GM12878 (cell line): Measurements from ENCODE around the gene HAPSTR1. TPM values are rescaled to one million over a fixed set of nuclear protein-coding genes. Genes with fewer than 3 reads are reported as not detected.

ENCODE experiments used
- ATAC-seq: fragments of 200-7000 bp; cut with Tn5 transposase; 3 replicates; pipeline ENCODE4 v1.9.1; 2020; ENCODE audit warnings: mild to moderate bottlenecking, moderate library complexity
- BruUV-seq: library from RNA; stranded (reverse); fragments of 400-500 nt; replicated peaks from 2 replicates; lab custom pipeline; 2021; lab: Mats Ljungman, UMichigan
- CTCF ChIA-PET: fragments of 300-600 bp; sonication (Branson Sonifier 250); formaldehyde crosslinking; extraction: SDS; loops from one replicate; lab custom pipeline; 2021; ENCODE audit warnings: inconsistent platforms; lab: Yijun Ruan, JAX
- POLR2A ChIA-PET: fragments of 350-600 bp; formaldehyde crosslinking; extraction: SDS; loops from one replicate; lab custom pipeline; 2021; ENCODE audit warnings: inconsistent platforms; lab: Charles Lee
- RAD21 ChIA-PET: fragments of 300-600 bp; sonication (Branson Sonifier 250); formaldehyde crosslinking; loops from one replicate; lab custom pipeline; 2023; ENCODE audit warnings: antibody characterized with exemption; ENCODE audit not compliant: unreplicated experiment; lab: Charles Lee
- SMC1A ChIA-PET: fragments of 300-600 bp; sonication (Branson Sonifier 250); formaldehyde crosslinking; loops from one replicate; lab custom pipeline; 2023; ENCODE audit not compliant: unreplicated experiment, uncharacterized antibody; lab: Charles Lee
- DNase-seq: peaks from one replicate; pipeline ENCODE4 v3.0.0-alpha.2; 2011; ENCODE audit warnings: low read depth, low spot score
- FAIRE-seq: peaks from 3 replicates; lab custom pipeline; 2011; peaks lifted over from hg19 to GRCh38; lab: Jason Lieb, UNC
- H2AFZ ChIP-seq: 2 replicates; pipeline ENCODE4 v1.6.0; 2011; ENCODE audit warnings: low read depth, low read length, control low read depth; ENCODE audit not compliant: control insufficient read depth
- H3K27ac ChIP-seq: 2 replicates; pipeline ENCODE4 v1.5.1; 2011; ENCODE audit warnings: control low read depth; ENCODE audit not compliant: control insufficient read depth, insufficient read depth
- H3K27me3 ChIP-seq, 2 experiments: replicated peaks in 1 of 2; 2 replicates each; pipeline versions ENCODE4 v1.6.0 to v1.6.1; 2011; ENCODE audit warnings: low read length in 1 of 2; ENCODE audit not compliant: control insufficient read depth in 2 of 2, insufficient read depth in 2 of 2
- H3K36me3 ChIP-seq, 2 experiments: 2 replicates each; pipeline ENCODE4 v1.5.1; 2011; ENCODE audit warnings: low read length in 1 of 2; ENCODE audit not compliant: control insufficient read depth in 2 of 2, insufficient read depth in 2 of 2
- H3K4me1 ChIP-seq: 2 replicates; pipeline ENCODE4 v1.6.1; 2011; ENCODE audit warnings: mild to moderate bottlenecking, low read length, moderate library complexity, mixed read lengths; ENCODE audit not compliant: control insufficient read depth, insufficient read depth
- H3K4me2 ChIP-seq: 2 replicates; pipeline ENCODE4 v1.6.0; 2011; ENCODE audit warnings: control low read depth; ENCODE audit not compliant: control insufficient read depth, insufficient read depth
- H3K4me3 ChIP-seq: fragments of 200-600 bp; sonication (generic); 2 replicates; pipeline ENCODE4 v1.5.1; 2016
- H3K79me2 ChIP-seq: 2 replicates; pipeline ENCODE4 v1.6.0; 2011; ENCODE audit warnings: low read length; ENCODE audit not compliant: control insufficient read depth, insufficient read depth
- H3K9ac ChIP-seq: 2 replicates; pipeline ENCODE4 v1.8.0; 2011; ENCODE audit warnings: low read length, control low read depth, mixed read lengths; ENCODE audit not compliant: control insufficient read depth, insufficient read depth
- H3K9me3 ChIP-seq: replicated peaks from 3 replicates; pipeline ENCODE4 v1.5.1; 2011; ENCODE audit warnings: mild to moderate bottlenecking, low read length; ENCODE audit not compliant: control insufficient read depth, insufficient read depth
- H4K20me1 ChIP-seq: 2 replicates; pipeline ENCODE4 v1.6.0; 2011; ENCODE audit not compliant: control insufficient read depth, insufficient read depth
- CBFB ChIP-seq: IDR thresholded peaks from 2 replicates; pipeline ENCODE4 v1.6.1; 2016; ENCODE audit warnings: antibody characterized with exemption, low read depth
- CBX3 ChIP-seq: fragments of 200-600 bp; sonication (generic); IDR thresholded peaks from 2 replicates; pipeline ENCODE4 v1.6.1; 2016; ENCODE audit warnings: low read depth, borderline replicate concordance
- ELK1 ChIP-seq: IDR thresholded peaks from 2 replicates; pipeline ENCODE4 v1.6.1; 2012; ENCODE audit warnings: low read depth, low read length, improper control_type of control experiment
- EZH2 ChIP-seq: IDR thresholded peaks from 2 replicates; pipeline ENCODE4 v1.6.1; 2012; ENCODE audit warnings: low read depth, mild to moderate bottlenecking, control low read depth, inconsistent platforms, low read length, borderline replicate concordance; ENCODE audit not compliant: control insufficient read depth
- IKZF1 ChIP-seq: fragments of 450-650 bp; conservative IDR thresholded peaks from 2 replicates; pipeline ENCODE4 v1.6.1; 2017; ENCODE audit warnings: antibody characterized with exemption, mild to moderate bottlenecking
- KDM1A ChIP-seq: fragments of 200-600 bp; sonication (generic); IDR thresholded peaks from 2 replicates; pipeline ENCODE4 v1.6.1; 2016; ENCODE audit warnings: borderline replicate concordance
- MEF2A ChIP-seq: IDR thresholded peaks from 2 replicates; pipeline ENCODE4 v1.6.1; 2011; ENCODE audit warnings: low read depth, mild to moderate bottlenecking, low read length, moderate library complexity; ENCODE audit not compliant: insufficient read depth
- POLR2AphosphoS2 ChIP-seq: IDR thresholded peaks from 2 replicates; pipeline ENCODE4 v1.6.1; 2011; ENCODE audit warnings: low read depth, mild to moderate bottlenecking, low read length, improper control_type of control experiment, moderate library complexity
- SIN3A ChIP-seq: IDR thresholded peaks from 2 replicates; pipeline ENCODE4 v1.6.1; 2012; ENCODE audit warnings: low read depth, low read length, improper control_type of control experiment
- SREBF1 ChIP-seq: IDR thresholded peaks from 2 replicates; pipeline ENCODE4 v1.6.1; 2012; ENCODE audit warnings: mild to moderate bottlenecking, low read length
- TCF7 ChIP-seq: IDR thresholded peaks from 2 replicates; pipeline ENCODE4 v1.6.1; 2014; ENCODE audit warnings: antibody characterized with exemption, borderline replicate concordance
- WRNIP1 ChIP-seq: IDR thresholded peaks from 2 replicates; pipeline ENCODE4 v1.6.1; 2011; ENCODE audit warnings: low read depth, low read length, improper control_type of control experiment, borderline replicate concordance
- YBX1 ChIP-seq: fragments of 450-650 bp; IDR thresholded peaks from 2 replicates; pipeline ENCODE4 v1.6.1; 2016; ENCODE audit warnings: antibody characterized with exemption
- ZSCAN29 ChIP-seq: fragments of 450-650 bp; IDR thresholded peaks from 2 replicates; pipeline ENCODE4 v1.6.1; 2017; ENCODE audit warnings: mild to moderate bottlenecking, moderate library complexity
- WGBS: methylation state at CpG from one replicate; pipeline ENCODE4 v1.1.6; 2016; ENCODE audit warnings: low lambda C conversion rate; ENCODE audit not compliant: insufficient replicate concordance, insufficient coverage; ENCODE audit errors: missing lambda C conversion rate; 5-methylcytosine and 5-hydroxymethylcytosine counted together
- in situ Hi-C: fragments of 300-500 bp; cut with MboI; formaldehyde crosslinking; loops from 9 replicates; pipeline ENCODE4 v1.14.3; 2018; ENCODE audit warnings: mixed read lengths
- intact Hi-C: fragments of 100-400 bp; cut with micrococcal nuclease; formaldehyde crosslinking; loops from one replicate; pipeline ENCODE4 v1.14.2; 2022; ENCODE audit not compliant: unreplicated experiment
- polyA plus RNA-seq, 11 experiments: library from polyadenylated mRNA; depleted of rRNA in 4 of 11; unstranded in 6 of 11; stranded (reverse) in 5 of 11; fragments of >200 nt; fragmentation: Nextera tagmentation in 4 of 11; fragmentation: Illumina TruSeq in 1 of 11; extraction: Ambion mirVana in 4 of 11; extraction: Trizol in 1 of 11; gene quantifications; 1 replicate in 1 of 11; 2 replicates in 10 of 11; pipeline versions ENCODE4 v1.2.1 to v1.2.3, GENCODE V29; 2011 to 2016; ENCODE audit warnings: inconsistent platforms in 2 of 11, missing spikeins in 2 of 11, low read depth in 1 of 11
- total RNA-seq, 4 experiments: library from RNA; depleted of rRNA in 3 of 4; stranded (reverse); fragments of >200 nt in 3 of 4; fragmentation: Illumina TruSeq in 1 of 4; extraction: Trizol in 1 of 4; gene quantifications; 2 replicates each; pipeline versions ENCODE4 v1.2.1 to v1.2.3, GENCODE V29; 2013 to 2021
- TF ChIP-seq, protein P1 (sequence below), 3 experiments: IDR thresholded peaks in 2 of 3; conservative IDR thresholded peaks in 1 of 3; 2 replicates each; pipeline ENCODE4 v1.5.1; 2011; ENCODE audit warnings: low read depth in 3 of 3, low read length in 3 of 3, mild to moderate bottlenecking in 3 of 3, control low read depth in 2 of 3, moderate library complexity in 2 of 3, inconsistent platforms in 1 of 3, mixed read lengths in 1 of 3; ENCODE audit not compliant: control insufficient read depth in 2 of 3, insufficient read depth in 1 of 3; ENCODE audit errors: extremely low read depth in 1 of 3

The HAPSTR1 gene
- total and polyA plus RNA-seq, 10 of the 15 experiments (the other 5 are each of a cell fraction or from before 2014, with no cell fraction given): 8.7 to 52.5 (median 23.1) TPM

GRCh38 chr16:9119795-9120194, 28.4 kb downstream of the HAPSTR1 start:
- Histone ChIP-seq H3K36me3 (peaks cover 10 to 31% of the 10 kb centered on the region in 2 experiments), H3K4me2 (no peak overlapping the region), H3K4me3 (no peak overlapping the region), H2AFZ (no peak overlapping the region), H3K27me3 (no peaks in the 10 kb centered on the region), H3K79me2 (peaks cover 7% of the 10 kb centered on the region), H3K4me1 (peaks cover 7% of the 10 kb centered on the region), H3K27ac (no peak overlapping the region), H4K20me1 (no peaks in the 10 kb centered on the region; the same call in 1 of the 2 replicates), H3K9ac (no peak overlapping the region), H3K9me3 (no peaks in the 10 kb centered on the region)
- FAIRE-seq (no peak), ATAC-seq (no peak), DNase-seq (no peak)
- no TSS peak for BruUV-seq
- TF ChIP-seq KDM1A (no peak), CBFB (no peak)
- TF ChIP-seq, protein P1, sequence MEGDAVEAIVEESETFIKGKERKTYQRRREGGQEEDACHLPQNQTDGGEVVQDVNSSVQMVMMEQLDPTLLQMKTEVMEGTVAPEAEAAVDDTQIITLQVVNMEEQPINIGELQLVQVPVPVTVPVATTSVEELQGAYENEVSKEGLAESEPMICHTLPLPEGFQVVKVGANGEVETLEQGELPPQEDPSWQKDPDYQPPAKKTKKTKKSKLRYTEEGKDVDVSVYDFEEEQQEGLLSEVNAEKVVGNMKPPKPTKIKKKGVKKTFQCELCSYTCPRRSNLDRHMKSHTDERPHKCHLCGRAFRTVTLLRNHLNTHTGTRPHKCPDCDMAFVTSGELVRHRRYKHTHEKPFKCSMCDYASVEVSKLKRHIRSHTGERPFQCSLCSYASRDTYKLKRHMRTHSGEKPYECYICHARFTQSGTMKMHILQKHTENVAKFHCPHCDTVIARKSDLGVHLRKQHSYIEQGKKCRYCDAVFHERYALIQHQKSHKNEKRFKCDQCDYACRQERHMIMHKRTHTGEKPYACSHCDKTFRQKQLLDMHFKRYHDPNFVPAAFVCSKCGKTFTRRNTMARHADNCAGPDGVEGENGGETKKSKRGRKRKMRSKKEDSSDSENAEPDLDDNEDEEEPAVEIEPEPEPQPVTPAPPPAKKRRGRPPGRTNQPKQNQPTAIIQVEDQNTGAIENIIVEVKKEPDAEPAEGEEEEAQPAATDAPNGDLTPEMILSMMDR (IDR thresholded peaks at IDR 0.05 in 2 of 3, conservative IDR thresholded peaks at IDR 0.05 in 1 of 3; ENCODE audit: control insufficient read depth in 2 of 3, extremely low read depth in 1 of 3, insufficient read depth in 1 of 3, low read depth in 3 of 3, low read length in 3 of 3): 0 out of 6 replicates have a peak, but pooled peaks of 1 of the 3 experiments have one; percentile 3
- SMC1A ChIA-PET: interaction anchor here (0.6 to 1.1 kb wide), 2 partner anchors 19 to 64 kb away, joined by 3 to 4 read pairs; no protein-coding TSS in a partner anchor
- in situ Hi-C loops: no loop called here
- 63% methylated on average over 3 of the region's 3 CpGs for WGBS
- POLR2A ChIA-PET: interaction anchor here (1.4 kb wide), 1 partner anchor 17 kb away, joined by 3 read pairs; no protein-coding TSS in a partner anchor
- intact Hi-C loops: no loop called here
- CTCF ChIA-PET: interaction anchor here (0.6 to 1.0 kb wide), 2 partner anchors 20 to 183 kb away, joined by 3 read pairs; no protein-coding TSS in a partner anchor
- RAD21 ChIA-PET: no interaction called here

GRCh38 chr16:9122342-9122741, 30.9 kb downstream of the HAPSTR1 start:
- Histone ChIP-seq H3K79me2 (no peaks in the 10 kb centered on the region; the same call in none of the 2 replicates), H3K9ac (no peak overlapping the region), H2AFZ (no peak overlapping the region), H3K4me2 (no peak overlapping the region), H3K4me1 (peaks cover 21% of the 10 kb centered on the region), H3K27ac (no peak overlapping the region), H4K20me1 (no peaks in the 10 kb centered on the region; the same call in 1 of the 2 replicates), H3K4me3 (no peak overlapping the region), H3K9me3 (no peaks in the 10 kb centered on the region), H3K27me3 (no peaks in the 10 kb centered on the region), H3K36me3 (peaks cover 10 to 25% of the 10 kb centered on the region in 2 experiments)
- FAIRE-seq (no peak), ATAC-seq (no peak), DNase-seq (no peak)
- WGBS: 76% methylated on average over 5 of the region's 5 CpGs
- BruUV-seq: no TSS peak
- ChIA-PET SMC1A (interaction anchor here (0.7 to 1.1 kb wide), 2 partner anchors 12 to 113 kb away, joined by 3 read pairs; no protein-coding TSS in a partner anchor), CTCF (interaction anchor here (0.8 kb wide), 1 partner anchor 553 kb away, joined by 3 read pairs; no protein-coding TSS in a partner anchor), RAD21 (interaction anchor here (1.6 kb wide), 2 partner anchors 12 to 31 kb away, joined by 3 read pairs; partner anchors contain the start of gene HAPSTR1), POLR2A (interaction anchor here (0.6 to 1.2 kb wide), 3 partner anchors 10 to 28 kb away, joined by 3 read pairs; no protein-coding TSS in a partner anchor)
- in situ Hi-C loops (no loop called here), intact Hi-C loops (no loop called here)
- TF ChIP-seq SIN3A (no peak), WRNIP1 (no peak), EZH2 (no peak), YBX1 (no peak), MEF2A (no peak), POLR2AphosphoS2 (no peak), CBX3 (no peak), SREBF1 (no peak), TCF7 (no peak), ZSCAN29 (no peak), IKZF1 (no peak), ELK1 (no peak)
